GM21515 (cell line): Measurements from ENCODE around the gene FHOD1.

Source experiments
- ATAC-seq: cut with Tn5 transposase; IDR thresholded peaks from one replicate; pipeline ENCODE4 v1.9.1; 2021; ENCODE audit not compliant: unreplicated experiment

Gene FHOD1

DNA sequence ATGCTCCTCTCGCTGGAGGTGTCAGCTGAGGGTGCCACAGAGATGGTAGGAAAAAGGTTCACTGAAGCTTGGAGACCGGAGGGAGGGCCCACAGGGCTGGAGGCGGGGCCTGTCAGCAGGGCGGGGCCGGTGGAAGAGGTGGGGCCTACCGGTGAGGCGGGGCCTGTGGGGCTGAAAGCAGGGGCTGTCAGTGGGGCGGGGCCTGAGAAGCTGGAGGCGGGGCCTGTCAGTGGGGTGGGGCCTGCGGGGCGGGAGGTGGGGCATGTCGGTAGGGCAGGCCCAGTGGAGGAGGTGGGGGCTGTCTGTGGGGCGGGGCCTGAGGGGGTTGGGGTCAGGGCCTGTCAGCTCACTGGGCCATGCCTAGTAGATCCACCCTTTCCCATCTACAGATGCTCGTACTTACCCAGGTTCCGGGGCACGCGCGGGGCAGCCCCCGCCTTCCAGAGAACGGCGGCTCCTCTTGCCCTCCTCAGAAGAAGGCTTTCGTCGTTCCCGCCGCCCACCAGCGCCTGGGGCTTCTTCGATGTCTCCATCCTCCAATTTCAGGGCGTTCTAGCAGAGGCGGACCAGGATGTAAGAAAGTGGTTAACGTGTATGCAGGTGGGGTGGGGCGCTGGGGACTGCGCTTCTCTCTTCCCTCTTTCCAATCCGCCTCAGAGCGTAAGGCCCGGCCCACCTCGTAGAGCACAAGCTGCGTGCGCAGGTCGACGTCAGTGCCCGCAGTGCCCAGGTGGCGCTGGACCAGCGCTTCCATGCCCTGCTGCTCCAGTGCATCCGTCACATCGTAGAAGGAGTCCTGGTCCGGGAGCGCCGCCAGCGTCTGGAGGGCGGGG lies 10.5 kb downstream of the FHOD1 start:
- no peak for ATAC-seq

DNA sequence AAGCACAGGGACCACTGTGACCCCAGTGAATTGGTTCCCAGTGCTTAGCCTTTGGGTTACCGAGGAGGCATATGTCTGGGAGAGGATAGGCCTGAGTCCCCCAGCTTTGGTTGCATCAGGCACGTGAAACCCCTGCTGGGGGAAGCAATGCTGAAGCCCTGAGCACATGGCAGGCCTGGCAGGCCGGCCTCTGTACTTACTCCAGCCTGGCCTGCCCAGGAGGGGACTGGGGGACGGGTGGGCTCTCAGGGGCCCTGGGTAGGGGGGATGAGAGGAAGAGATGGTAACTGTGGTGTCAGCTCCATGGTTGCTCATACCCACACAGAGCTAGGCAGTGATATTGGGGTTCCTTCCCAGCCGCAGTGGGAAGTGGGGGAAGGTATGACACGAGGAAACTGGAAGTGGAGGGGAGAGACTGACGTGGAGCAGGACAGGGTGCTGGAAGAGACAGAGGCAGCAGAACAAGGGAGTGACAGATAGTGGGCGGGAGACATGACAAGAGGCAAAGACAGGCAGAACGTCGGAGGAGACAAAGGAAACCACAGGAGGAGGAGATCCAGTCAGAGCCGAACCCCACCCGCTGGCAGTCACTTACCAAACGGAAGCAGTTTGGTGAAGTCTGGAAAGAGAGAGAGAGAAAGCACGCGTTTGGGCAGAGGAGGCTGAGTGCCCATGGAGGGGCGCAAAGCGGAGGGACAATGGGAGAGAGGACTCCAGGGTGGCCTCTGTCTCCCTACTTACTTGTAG lies 11.3 kb downstream of the FHOD1 start:
- no peak for ATAC-seq

DNA sequence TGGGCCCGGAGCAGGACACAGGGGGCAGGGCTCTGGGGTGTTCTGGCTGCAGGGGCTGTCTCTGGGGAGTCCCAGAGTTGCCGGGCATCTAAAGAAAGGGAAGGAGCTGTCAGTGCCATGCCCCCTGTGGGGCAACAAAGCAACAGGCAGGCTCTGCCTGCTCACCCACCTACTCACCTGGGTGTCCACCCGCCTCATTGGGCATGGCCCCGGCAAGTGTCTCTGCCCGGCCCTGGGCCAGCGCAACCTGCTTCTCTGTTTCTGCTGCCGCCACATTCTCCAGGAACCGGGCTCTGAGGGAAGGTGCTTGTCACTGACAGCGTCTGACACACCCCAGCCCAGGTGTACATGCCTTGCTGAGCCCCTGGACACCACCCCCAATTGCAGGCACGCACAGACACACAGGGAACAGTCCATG lies 13.1 kb downstream of the FHOD1 start:
- ATAC-seq: no peak

DNA sequence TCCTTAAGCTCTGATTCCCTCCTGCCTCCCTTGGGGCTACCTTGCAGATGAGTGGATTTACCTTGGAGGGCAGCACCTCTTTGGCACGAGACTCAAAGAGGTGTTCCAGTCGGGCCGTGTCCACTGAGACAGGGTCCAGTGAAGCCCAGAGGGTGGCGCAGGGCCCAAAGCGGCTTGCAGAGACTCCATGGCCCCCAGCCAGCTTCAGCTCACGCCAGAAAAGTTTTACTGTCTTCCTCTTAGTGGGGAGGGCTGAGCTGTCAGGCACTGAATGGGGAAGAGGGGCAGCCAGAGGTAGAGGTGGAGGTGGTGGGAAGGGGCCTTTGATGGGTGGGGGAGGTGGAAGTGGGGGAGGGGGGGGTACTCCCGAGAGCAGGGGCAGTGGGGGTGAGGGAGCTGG lies 13.7 kb downstream of the FHOD1 start:
- no peak for ATAC-seq

DNA sequence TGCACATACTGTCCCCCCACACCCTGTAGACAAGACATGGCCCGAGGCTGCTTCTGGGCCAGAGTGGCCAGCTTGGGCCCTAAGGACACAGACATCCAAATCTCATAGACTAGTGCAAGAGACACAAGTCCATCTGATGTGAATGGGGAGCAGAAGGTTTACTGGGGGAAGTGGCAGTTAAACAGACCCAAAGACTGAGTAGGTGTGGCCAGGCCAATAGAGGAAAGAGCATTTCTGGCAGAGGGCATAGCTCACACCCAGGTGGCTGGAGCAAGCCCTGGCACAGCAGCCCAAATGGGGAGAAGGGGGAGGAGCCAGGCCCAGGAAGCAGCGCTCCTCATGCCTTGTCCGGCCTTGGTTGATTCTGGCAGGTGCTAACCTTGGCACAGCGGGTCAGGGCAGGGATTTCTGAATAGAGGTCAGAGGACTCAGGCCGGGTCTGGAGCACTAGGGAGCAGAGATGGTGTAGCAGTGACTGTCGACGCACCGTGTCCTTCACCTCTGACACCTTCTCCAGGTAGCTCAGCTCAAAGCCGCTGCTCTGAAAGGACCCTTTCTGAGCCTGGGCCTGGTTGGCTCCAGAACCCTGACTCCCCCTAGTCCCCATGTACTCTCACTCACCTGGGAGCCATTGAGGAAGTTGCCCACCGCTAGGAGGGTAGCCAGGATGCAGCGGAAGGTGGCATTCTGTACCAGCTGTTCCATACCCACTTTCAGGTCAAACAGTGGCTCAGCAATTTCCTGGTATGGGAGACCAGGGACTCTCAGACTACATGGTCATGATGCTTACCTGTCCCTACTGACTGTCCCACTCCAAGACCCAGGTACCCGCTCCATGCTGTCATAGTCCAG lies 16.2 kb downstream of the FHOD1 start:
- ATAC-seq: no peak

DNA sequence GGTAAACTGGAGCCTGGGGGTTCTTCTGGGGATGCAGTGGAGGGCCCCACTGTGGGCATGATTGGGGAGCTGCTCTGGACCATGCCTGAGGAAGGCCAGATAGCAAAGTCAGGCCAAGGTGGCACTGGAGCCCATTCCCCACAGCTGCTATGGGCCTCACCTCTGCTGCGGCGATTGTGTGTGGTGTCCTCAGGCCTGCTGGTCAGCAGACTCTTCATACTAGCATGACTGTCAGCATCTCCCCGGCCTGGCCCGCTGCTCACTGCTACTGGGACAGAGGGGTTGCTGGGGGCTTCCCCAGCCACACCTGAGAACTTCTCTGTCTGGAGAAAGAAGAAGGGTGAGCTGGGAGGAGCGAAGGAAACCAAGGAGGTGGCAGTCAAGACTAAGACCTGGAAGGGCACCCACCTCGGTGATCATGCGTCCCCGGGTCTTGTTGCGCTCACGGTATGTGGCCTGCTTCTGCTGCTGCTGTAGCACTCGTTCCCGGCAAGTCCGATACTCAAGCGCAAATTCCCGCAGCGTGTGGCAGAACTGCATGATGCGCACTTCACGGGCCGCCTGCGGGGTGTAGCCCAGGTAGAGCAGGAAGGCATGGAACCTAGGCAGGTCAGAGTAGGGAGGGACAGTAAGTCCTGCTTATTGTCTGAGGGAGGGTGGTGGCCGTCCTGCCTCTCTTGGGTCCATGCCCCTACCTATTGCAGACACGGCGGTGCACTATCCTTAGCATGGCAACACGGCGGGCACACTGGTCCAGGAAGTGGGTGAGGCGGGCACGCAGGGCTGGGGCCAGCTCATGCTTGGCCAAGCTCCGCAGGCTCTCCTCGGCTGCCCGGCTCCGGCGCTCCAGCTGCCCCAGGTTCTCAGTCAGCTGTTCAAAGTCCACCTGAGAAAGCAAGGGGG lies 17.1 kb downstream of the FHOD1 start:
- ATAC-seq: no peak

DNA sequence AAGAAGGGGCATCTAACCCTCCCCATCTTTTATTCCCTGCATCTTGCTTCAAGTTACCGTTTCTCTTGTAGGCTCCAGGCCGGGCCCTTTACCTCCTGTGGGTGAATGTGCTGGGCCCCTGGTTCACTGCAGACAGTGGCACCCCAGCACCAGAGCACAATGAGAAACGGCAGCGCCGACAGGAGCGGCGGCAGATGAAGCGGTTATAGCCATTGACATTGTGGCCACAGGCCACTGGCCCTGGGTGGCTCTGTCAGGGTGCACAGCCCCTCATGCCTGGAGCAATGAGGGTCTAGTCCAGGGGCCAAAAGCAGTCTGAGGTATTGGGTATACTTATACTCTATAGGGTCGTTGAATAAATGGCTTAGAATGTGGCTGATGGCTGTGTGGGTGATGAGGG lies 18.4 kb downstream of the FHOD1 start:
- ATAC-seq: no peak

DNA sequence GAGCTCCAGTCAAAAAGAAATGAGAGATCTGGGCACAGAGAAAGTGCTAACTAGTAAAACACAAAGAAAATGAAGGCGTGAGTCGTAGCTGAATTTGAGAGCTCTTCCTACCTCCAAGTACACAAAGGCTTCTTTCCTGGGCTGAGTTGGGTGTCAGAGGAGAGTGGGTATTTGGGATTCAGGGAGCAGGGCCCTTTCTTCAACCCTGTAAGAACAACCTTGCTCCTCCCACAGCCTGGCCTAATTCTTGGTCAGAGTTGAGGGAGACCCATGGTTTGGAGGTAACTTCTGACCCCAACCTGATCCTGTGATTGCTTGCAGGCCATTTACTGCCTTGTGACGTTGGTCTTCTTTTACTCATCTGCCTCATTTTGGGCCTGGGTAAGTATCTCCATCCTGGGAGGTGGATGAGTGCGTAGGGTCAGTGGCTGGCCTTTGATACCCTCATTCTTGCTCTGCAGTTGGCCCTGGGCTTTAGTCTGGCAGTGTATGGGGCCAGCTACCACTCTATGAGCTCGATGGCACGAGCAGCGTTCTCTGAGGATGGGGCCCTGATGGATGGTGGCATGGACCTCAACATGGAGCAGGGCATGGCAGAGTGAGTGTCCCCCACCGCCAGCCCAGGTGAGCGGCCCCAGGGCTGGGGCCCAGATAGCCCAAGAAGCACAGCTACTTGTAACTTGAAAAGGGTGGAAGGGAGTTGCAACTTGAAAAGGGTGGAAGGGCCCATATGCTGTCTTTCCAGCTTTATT lies 19.1 kb downstream of the FHOD1 start:
- ATAC-seq: no peak

DNA sequence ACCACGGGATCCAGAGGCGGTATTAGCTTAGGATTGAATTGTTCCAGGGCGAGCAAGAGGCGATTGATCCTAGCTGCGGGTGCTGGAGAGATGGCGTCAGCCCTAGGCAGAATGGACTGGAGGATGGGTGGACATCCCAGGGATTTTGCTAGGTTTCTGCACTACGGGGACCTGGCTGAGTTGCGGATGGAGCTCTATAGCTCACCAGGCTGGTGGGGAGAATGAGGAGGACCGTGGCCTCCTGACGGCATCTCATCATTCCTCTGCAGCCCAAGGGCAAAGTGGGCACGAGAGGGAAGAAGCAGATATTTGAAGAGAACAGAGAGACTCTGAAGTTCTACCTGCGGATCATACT lies 19.7 kb downstream of the FHOD1 start:
- no peak for ATAC-seq

DNA sequence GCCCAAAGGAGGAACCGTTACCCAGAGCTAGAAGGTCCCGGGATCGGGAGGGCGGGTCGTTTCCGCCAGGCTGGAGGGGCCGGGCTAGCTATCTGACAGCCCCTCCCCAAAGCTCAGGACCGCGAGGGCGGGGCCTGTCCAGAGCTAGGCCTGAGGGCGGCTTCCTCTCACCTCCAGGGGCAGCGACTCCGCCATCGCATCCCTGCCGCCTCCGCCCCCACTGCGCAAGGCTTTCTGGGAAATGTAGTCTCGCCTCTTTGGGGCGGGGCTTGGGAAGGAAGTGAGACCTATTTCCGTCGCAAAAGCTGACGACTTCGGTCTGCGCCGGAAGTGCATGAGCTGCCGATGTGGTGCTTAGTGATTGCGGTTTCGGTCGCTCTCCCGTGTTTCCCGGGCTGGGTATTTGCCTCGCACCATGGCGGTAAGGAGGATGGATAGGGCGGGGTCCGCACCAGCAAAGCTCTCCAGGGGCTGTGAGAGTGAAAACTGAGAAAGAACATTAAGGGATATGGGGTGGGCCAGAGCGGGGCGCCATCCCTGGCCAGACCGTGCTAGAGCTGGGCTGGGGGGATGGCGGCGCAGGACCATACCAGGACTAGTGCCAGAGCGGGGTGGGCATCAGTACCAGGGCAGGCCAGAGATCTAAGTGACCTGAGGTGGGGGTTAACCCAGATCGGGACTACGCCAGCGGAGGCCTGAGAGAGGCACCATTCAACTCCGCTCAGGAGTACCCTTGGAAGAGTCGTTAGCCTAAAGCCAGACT lies 20.3 kb downstream of the FHOD1 start, which contains the start of gene TMEM208:
TSS of gene TMEM208 (plus strand) at position 327 of the 763 bp plus-strand sequence. CDS start at position 416, 89 bp downstream.
- ATAC-seq: peak; percentile 90

DNA sequence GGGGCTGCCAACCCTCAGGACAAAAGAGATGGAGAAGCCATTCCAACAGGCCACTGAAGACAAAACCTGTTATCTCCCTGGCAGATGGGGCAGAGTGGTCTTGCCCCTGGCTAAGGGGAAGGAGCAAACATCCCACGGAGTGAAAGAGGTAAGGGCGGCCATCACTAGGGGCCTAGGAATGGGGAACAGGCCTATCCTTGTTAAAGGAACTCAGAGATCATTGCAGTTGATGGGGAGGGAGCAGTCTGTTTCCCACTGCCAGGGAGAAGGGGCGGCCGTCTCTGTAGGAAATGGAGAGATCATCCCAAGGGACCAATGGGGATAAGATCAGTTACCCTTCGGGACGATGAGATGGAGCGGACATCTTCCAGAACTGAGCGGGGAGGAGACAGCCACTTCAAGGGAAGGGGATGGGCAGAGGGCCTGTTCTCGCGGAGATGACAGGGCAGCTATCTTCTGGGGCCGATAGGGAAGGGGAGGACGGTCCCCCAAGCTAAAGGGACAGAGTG lies 20.9 kb downstream of the FHOD1 start:
- no peak for ATAC-seq

DNA sequence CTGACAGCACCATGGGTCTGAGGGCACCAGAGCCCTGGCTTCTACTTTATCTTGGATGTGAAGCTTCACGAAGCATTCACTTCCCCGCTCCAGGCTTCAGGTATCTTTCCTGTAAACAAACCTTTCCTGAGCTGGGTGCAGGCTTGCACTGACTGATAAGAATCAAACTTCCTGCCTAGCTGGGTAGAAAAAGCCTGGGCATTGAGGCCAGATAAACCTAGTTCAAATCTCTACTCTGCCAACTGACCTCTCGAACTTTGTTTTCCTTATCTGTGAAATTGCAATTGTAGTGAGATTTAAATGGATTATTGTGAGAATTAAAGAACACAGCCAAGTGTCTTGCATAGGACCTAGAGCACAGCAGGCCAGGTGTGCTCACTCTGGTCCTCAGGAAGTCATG lies 23.3 kb downstream of the FHOD1 start:
- no peak for ATAC-seq

DNA sequence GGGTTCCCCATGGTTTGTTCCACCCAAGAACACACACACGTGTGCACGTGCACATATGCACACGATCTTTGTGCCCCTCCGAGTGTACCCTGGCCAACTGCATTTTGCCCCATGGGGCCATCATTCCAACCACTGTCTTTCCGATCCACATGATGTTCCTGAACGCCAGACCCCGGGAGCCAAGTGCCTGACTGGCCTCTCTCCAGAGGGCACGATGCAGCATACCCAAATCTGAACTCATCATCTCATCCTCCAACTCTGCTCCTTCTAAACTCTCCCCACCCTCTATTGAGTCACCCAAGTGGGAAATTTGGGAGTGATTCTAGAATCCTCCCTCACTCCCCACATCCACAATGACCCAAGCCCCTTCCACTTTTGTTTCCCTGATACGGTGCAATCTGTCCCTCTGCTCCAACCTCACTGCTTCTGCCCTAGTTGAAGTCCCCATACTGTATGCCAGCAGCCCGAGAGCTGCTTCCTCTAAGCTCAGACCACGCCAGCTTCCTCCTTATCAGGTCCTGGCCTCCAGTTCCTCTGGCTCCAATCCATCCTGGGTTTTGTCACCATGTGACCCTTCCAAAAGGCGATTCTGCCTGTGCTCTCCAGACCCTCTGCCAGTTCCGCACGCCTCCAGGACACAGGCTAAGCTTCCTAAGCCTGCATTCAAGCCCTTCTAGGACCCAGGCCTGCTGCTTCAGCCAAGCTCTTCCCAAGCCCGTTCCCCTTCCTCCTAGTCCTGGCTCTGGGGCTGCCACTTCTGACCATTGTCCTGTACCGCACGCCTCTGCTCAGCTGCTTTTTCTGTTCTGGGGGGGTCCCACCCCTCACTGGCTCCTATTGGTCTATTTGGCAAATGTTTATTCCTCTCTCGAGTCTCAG lies 30.4 kb downstream of the FHOD1 start:
- no peak for ATAC-seq

DNA sequence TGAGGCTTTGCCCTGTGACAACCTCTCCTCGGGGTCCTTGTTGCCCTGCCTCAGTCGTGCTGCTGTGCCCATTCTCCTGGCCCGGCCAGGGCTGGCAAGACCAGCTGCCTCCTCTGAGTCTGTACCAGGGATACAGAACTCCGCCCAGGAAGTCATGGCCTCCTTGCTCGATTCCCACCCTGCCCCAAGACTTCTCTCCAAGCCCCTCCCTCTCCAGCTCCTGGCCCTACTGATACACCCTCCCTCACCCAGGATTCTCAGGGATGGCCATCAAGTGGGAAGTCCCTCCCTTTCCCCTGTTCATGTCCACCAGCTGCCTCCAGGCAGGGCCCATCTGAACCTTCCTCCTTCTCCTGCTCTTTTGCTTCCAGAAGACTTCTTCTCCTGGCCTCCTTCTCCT lies 31.6 kb downstream of the FHOD1 start:
- no peak for ATAC-seq

DNA sequence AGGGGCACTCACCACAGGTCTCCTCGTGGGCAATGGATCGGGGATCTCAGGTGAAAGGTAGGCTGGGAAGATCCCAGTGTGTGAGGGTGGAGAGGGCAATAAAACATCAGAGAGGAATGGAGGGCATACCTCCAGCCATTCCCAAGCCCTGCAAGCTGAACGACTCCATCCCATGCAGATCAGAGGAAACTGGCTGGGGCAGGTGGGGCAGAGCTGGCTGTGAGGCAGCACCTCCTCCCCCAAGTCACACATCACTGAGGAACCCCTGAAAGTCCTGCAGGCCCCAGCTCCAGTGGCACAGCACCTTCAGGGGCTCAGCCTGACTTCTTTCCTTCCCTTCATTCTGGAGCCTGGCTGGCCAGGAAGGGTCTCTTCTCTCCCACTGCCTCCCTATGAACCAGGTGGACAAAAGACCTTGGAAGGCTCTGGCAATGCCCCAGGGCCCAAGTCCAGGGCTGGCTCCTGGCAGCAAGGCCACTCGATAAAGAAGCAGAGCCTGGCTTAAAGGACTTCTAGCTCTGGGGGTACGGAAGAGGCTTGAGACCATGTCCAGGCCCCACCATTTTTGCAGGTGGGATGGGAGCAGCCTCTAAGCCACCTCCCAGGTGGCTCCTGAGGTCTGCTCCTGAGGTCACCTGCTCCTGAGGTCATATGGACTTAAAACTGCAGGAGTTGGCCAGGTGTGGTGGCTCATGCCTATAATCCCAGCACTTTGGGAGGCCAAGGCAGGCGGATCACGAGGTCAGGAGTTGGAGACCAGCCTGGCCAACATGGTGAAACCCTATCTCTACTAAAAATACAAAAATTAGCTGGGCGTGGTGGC lies 33.9 kb downstream of the FHOD1 start:
- no peak for ATAC-seq

DNA sequence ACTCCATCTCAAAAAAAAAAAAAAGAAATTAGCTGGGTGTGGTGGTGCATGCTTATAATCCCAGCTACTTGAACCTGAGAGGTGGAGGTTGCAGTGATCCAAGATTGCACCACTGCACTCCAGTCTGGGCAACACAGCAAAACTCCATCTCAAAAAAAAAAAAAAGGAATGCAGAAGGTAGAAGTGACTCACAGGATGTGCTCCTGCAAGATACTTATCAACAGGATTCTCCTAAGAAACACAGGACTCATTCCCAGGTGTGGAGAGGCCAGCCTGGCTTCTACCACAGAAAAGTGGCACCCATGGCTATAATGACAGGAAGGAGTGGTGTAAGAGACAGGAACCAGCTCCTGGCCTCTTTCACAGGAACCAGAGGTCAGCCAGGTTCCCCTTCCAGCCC lies 34.5 kb downstream of the FHOD1 start:
- ATAC-seq: no peak

DNA sequence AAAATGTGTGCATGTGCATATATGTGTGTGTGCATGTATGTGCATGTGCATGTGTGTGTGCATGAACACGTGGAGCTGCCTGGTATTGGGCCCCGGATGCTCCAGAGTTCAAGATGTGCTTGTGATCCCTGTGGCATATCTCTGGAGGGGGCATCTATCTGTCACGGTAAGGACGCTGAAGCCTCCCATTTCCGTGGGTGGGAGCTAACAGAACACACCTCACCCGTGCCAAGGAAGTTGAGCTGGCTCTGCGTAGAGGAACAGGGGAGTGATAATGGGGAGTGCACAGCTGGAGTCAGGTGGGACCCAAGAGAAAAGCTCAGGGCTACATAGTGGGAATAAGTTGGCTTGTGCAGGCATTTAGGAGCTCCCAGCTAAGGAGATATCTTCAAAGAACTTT lies 35.6 kb downstream of the FHOD1 start:
- no peak for ATAC-seq
